Adipocyte (in vitro differentiated cells): ENCODE data around the gene POTEI.
"Not testable (repeated sequence)": the region's sequence is repeated elsewhere in the genome, so short reads cannot be mapped to it uniquely, and the experiment has no call there.

Source experiments
- DNase-seq: peaks from one replicate; pipeline ENCODE4 v3.0.0-alpha.2; 2015; ENCODE audit warnings: low read depth
- H3K27me3 ChIP-seq: replicated peaks from 2 replicates; pipeline ENCODE4 v1.7.0; 2013; ENCODE audit warnings: mild to moderate bottlenecking, low read length, moderate library complexity; ENCODE audit not compliant: control insufficient read depth, insufficient read depth
- H3K36me3 ChIP-seq: 2 replicates; pipeline ENCODE4 v1.7.0; 2013; ENCODE audit warnings: low read length, mild to moderate bottlenecking, moderate library complexity; ENCODE audit not compliant: control insufficient read depth, insufficient read depth, severe bottlenecking
- H3K4me1 ChIP-seq: 2 replicates; pipeline ENCODE4 v1.7.0; 2013; ENCODE audit warnings: mild to moderate bottlenecking, low read length, moderate library complexity; ENCODE audit not compliant: control insufficient read depth, insufficient read depth
- H3K4me3 ChIP-seq: 2 replicates; pipeline ENCODE4 v1.7.0; 2013; ENCODE audit warnings: mild to moderate bottlenecking, low read length, moderate library complexity
- H3K9ac ChIP-seq: 2 replicates; pipeline ENCODE4 v1.7.0; 2013; ENCODE audit warnings: mild to moderate bottlenecking, low read length, moderate library complexity
- H3K9me3 ChIP-seq: 2 replicates; pipeline ENCODE4 v1.7.0; 2013; ENCODE audit warnings: mild to moderate bottlenecking, low read length, moderate library complexity; ENCODE audit not compliant: control insufficient read depth

The POTEI gene

DNA sequence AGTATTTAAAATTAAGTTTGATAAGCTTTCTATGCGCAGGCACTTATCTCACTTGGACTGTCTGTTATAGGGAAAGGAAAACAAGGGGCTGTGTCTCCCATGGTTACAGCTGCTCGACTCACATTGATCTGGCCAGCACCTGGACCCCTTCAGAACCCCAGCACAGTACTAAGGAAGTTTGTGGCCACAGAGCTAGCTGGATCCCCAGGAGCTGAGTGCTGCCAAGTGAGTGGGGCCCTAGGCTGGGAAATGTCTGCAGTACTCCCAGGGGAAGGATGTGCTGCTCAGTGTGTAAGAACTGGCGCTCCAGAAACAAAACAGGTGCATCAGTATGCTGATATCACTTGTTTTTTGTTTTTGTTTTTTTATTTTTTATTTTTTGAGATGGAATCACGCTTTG is 21.1 kb upstream of the POTEI start:
- not testable (repeated sequence) for H3K36me3 ChIP-seq, H3K4me1 ChIP-seq, H3K9ac ChIP-seq, H3K27me3 ChIP-seq, DNase-seq, H3K4me3 ChIP-seq, H3K9me3 ChIP-seq

DNA sequence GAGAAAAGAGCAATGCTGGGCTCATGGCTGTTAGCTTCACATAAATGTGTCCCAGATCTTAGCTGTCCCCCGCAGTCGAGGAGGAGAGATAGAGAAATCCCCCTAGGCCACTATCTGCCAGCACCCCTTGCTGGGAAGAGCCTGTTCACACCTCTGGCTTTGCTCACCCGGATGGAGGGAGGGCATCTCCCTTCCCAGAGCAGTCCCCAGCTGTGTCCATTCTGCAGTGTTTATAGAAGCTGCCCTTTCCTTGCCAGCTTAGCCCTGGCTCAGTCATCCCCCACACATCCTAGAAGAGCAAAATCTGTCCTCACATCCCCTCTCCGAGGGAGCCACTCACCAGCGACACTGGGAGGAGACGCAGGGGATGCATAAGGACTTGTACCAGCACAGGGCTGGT is 20.4 kb upstream of the POTEI start:
- H3K9me3 ChIP-seq, DNase-seq, H3K36me3 ChIP-seq, H3K4me3 ChIP-seq, H3K9ac ChIP-seq, H3K4me1 ChIP-seq, H3K27me3 ChIP-seq: not testable (repeated sequence)

DNA sequence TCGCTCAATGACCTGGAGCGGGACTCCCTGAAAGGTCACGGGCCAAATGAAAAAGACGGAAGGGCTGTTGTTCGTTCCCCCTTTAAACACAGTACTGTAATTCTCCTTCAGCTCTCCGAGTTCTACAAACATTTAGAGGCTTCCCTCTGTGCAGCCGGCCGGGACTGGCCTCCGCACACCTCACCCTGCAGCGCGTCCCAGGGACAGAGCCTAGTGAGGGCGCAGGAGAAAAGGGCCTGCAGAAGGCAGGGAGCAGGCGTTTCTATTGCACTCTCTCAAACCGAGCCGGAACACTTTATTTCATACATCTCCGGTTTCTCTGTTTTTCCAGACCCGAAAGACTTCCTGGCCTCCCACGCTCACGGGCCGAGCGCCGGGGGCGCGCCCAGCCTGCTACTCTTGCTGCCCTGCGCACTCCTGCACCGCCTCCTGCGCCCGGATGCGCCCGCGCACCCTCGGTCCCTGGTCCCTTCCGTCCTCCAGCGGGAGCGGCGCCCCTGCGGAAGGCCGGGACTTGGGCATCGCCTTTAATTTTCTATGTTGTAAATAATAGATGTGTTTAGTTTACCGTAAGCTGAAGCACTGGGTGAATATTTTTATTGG is 18.3 kb upstream of the POTEI start:
- H3K4me1 ChIP-seq, H3K36me3 ChIP-seq, H3K9ac ChIP-seq, H3K4me3 ChIP-seq, H3K27me3 ChIP-seq, H3K9me3 ChIP-seq, DNase-seq: not testable (repeated sequence)

DNA sequence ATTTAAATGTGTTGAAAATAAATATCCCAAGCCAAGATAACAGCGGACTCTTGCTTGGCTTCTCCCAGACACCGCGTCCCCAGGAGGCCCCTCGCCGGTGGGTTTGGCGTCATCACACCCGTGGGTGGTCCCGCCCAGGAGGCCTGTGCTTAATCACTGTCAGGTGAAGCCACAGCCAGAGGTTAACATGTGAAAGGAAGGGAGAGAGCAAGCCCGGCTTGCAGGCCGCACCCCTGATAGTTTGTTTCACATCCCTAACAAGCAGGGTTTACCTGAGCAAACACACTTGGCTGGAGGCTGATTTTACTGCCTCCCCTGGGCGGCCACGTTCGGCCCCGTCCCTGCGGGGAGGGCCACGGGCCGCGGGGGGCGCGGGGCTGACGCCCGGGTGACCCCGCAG is 13.3 kb upstream of the POTEI start:
- H3K36me3 ChIP-seq, DNase-seq, H3K4me1 ChIP-seq, H3K9me3 ChIP-seq, H3K27me3 ChIP-seq, H3K9ac ChIP-seq, H3K4me3 ChIP-seq: not testable (repeated sequence)

DNA sequence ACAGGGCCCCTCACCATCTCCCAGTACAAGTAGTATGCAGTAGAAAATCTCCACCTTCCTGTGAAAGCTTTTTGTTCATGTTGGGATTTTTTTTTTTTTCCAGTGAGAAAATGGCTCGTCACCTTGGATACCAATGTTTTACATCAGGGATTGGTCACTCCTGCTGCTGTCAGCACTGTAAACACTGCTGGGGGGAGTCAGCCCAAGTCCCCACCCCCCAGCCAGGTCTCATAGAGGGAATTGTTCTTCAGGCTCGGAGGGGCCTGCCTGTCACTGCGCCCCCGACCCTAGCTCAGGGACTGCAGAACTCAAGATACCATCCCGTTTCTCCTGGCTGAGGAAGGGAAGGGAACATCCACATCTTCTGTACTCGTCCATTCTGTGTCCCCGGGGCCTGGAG is 11.9 kb upstream of the POTEI start, which contains the start of gene CFC1B:
TSS of gene CFC1B (plus strand) at position 231 of the 400 bp plus-strand sequence. CDS start 263 bp downstream, outside the sequence.
- DNase-seq, H3K36me3 ChIP-seq, H3K27me3 ChIP-seq, H3K9me3 ChIP-seq, H3K4me3 ChIP-seq, H3K9ac ChIP-seq, H3K4me1 ChIP-seq: not testable (repeated sequence)

DNA sequence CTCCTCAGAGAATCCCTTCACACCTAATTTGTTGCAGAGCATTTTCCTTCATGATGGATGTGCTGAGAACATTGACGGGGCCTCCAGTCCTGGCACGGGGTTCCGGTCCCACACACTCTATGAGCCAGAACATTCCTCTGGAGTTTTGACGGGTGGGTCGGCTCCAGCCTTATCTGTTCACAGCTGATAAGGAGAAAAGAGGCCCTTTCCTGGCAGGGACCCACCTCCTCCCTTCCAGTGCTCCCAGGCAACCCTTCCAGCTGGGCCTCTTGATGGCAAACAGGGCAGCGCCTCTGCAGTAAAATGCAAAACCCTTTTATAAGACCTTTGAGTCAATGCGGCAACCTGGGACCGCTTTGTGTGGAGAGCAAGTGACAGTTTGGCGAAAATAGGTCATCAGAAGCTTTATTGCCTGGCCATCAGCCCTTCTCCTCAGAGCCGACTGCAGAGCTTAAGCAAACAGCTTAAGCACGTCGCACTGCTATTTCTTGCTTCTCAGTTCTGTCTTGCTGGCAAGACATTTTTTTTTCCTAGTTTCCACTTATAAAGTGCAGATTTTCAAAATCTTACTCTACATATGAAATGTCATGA is 9.5 kb upstream of the POTEI start:
- not testable (repeated sequence) for H3K4me1 ChIP-seq, H3K9ac ChIP-seq, H3K36me3 ChIP-seq, DNase-seq, H3K4me3 ChIP-seq, H3K9me3 ChIP-seq, H3K27me3 ChIP-seq

DNA sequence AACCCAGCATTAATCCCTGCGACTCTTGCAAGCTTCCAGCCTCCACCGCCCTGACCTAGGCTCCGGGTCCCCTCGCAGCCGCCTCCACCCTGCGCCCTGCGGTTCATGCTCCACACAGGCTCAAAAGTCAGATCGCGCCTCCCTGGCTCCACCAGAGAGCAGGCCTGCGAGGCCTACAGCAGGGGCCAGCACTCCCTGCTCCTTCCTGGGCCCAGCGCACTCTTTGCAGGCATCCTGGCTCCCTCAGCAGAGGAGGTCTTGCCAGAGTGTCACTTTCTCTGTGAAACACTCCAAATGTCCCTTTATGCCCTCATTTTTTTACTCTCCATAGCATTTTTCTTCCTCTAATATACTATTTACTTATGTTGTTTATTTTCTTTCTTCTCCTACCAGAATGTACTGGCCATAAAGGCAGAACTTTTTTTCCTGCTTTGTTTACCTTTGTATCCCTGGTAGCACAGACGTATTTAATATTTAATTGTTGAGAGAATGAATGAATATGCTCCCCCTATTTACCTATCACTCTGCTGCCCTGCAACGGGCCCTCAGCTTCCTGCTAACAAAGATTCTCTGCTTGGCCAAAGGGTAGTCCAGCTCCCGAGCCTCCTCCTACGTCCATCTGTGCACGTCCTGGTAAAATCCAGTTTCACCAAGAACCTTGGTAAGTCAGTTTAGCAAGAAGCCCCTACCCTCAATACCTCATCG is 2.8 kb upstream of the POTEI start:
- not testable (repeated sequence) for H3K36me3 ChIP-seq, H3K9ac ChIP-seq, DNase-seq, H3K9me3 ChIP-seq, H3K4me1 ChIP-seq, H3K4me3 ChIP-seq, H3K27me3 ChIP-seq

DNA sequence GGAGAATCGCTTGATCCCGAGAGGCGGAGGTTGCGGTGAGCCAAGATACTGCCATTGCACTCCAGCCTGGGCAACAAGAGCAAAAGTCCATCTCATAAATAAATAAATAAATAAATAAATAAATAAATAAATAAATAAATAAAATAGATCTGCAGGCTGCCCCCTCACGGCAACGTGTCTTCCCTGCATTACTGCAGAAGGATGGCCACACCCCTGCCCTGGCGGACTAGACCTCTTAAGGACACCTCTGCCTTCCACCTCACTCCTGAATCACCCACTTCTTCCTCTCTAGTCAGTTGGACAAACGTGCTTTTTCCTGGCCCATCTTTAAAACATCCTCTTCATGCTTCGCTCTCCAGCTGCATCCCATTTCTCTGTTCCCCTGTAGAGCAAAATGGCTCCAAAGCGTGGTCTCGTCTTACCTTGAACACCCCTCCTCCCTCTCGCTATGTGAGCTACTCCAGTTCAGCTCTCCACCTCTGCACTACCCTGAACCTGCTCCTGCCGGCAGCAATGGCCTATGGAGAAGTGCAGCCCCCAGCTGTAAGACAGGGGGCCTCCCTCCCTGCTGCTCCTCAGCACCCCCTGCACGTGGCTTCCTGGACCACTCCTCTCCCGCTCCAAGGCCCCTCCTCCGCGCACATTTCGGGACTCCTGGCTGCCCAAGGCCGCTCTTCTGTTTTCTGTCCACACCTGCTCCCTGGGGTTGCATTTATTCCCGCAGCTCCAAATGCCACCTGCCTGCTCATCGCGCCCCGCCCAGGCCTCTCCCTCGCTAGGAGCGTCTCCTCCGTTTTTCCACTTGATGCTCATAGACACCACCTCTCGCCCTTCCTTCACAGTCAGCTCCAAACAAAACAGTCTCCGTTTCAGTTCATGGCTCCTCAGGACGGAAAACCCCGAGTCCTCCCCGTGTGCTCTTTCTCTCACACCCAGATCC is 1.9 kb upstream of the POTEI start:
- not testable (repeated sequence) for H3K9ac ChIP-seq, H3K27me3 ChIP-seq, H3K36me3 ChIP-seq, H3K4me3 ChIP-seq, H3K4me1 ChIP-seq, DNase-seq, H3K9me3 ChIP-seq

DNA sequence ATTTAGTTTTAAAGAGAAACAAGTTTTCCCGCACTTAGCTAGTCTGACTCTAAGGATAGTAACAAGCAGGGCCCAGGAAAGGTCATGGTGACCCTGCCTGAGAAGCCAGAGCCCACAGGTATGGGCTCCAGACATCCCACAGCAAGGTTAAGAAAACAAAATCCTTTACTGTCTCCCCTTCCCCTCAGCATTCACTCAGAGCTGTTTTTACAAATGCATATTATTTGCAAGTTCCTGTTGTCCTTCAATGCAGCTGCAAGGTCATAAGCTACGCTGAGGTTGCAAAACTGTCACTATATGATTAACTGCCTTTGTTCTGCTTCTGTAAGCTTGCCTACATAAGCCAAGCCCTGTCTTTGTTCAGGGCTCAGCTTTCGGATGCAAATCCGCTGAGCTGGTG is 18.1 kb downstream of the POTEI start:
- H3K4me1 ChIP-seq, H3K9ac ChIP-seq, H3K9me3 ChIP-seq, H3K4me3 ChIP-seq, H3K36me3 ChIP-seq, DNase-seq, H3K27me3 ChIP-seq: not testable (repeated sequence)

DNA sequence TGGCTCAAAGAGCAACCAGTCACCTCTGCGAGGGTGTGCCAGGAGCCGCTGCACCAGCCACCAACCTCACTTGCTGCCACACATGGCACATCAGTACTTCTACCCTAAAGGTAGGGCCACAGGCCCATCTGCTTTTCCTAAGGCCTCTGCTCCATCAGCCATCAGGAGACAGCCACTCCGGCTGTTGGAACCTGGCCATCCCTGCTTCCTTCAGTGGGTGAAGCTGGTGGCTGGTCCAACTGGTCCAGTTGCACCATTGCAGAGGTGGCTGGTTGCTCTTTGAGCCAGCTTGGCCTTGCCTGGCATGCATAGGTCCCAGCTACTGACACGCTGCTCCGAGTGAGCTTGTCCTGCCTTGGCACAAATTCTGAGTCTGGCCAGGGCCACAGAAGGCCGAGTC is 53.7 kb downstream of the POTEI start:
- not testable (repeated sequence) for H3K27me3 ChIP-seq, H3K36me3 ChIP-seq, DNase-seq, H3K4me1 ChIP-seq, H3K4me3 ChIP-seq, H3K9ac ChIP-seq, H3K9me3 ChIP-seq

DNA sequence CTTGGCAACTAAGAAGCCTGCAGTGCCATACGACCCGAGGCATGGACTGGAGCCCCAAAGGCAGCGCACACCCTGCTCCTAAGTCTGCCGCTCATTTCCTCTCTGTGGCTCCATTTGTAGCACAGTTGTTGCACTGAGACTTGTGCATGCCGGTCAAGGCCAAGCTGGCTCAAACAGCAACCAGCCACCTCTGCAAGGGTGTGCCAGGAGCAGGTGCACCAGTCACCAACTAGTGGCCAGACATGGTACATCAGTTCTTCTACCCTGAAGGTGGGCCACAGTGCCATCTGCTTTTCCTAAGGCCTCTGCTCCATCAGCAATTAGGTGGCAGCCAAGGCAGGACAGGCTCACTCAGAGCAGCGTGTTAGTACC is 54.4 kb downstream of the POTEI start:
- H3K4me3 ChIP-seq, DNase-seq, H3K4me1 ChIP-seq, H3K9ac ChIP-seq, H3K9me3 ChIP-seq, H3K36me3 ChIP-seq, H3K27me3 ChIP-seq: not testable (repeated sequence)
